HepG2 (cell line): ENCODE results near the gene AFF4. TPM values are rescaled to one million over a fixed set of nuclear protein-coding genes. Genes with fewer than 3 reads are reported as not detected.

Experiments
- JARID2 ChIP-seq: sonication (generic); formaldehyde crosslinking; IDR thresholded peaks from 2 replicates; pipeline ENCODE4 v1.8.1; 2023; ENCODE audit warnings: missing genetic modification reagents, inconsistent platforms; ENCODE audit not compliant: insufficient replicate concordance
- KLF9 ChIP-seq: IDR thresholded peaks from 2 replicates; pipeline ENCODE4 v1.6.1; 2016; ENCODE audit warnings: low read depth
- MAFK ChIP-seq, 2 experiments: IDR thresholded peaks in 1 of 2; conservative IDR thresholded peaks in 1 of 2; 2 replicates each; pipeline ENCODE4 v1.6.1; 2011; ENCODE audit warnings: improper control_type of control experiment in 2 of 2, low read length in 2 of 2
- MEF2D ChIP-seq: sonication (generic); formaldehyde crosslinking; IDR thresholded peaks from 2 replicates; pipeline ENCODE4 v1.5.1; 2020; ENCODE audit warnings: mild to moderate bottlenecking, missing genetic modification reagents
- PRPF4 ChIP-seq: fragments of 200-400 bp; formaldehyde crosslinking; IDR thresholded peaks from 2 replicates; pipeline ENCODE4 v1.6.1; 2016; ENCODE audit warnings: low read length, low read depth; ENCODE audit not compliant: poor library complexity, severe bottlenecking
- ZBTB40 ChIP-seq, 2 experiments: fragments of 450-650 bp in 1 of 2; sonication (generic) in 1 of 2; formaldehyde crosslinking in 1 of 2; IDR thresholded peaks; 2 replicates each; pipeline versions ENCODE4 v1.6.1 to v1.8.0; 2016 to 2022; ENCODE audit warnings: antibody characterized with exemption in 1 of 2, mild to moderate bottlenecking in 1 of 2, missing genetic modification reagents in 1 of 2
- ZNF451 ChIP-seq: sonication (generic); formaldehyde crosslinking; IDR thresholded peaks from 2 replicates; pipeline ENCODE4 v1.5.0; 2020; ENCODE audit warnings: mild to moderate bottlenecking, missing genetic modification reagents
- ZNF510 ChIP-seq: sonication (generic); formaldehyde crosslinking; IDR thresholded peaks from 2 replicates; pipeline ENCODE4 v1.4.0; 2020; ENCODE audit warnings: low read depth, mild to moderate bottlenecking, missing genetic modification reagents
- polyA plus RNA-seq, 8 experiments: library from polyadenylated mRNA; depleted of rRNA in 3 of 8; stranded (reverse) in 7 of 8; unstranded in 1 of 8; fragments of >200 nt; fragmentation: Illumina TruSeq in 4 of 8; extraction: Trizol in 4 of 8; gene quantifications; 2 replicates each; pipeline versions ENCODE4 v1.2.1 to v1.2.3, GENCODE V29; 2011 to 2016; ENCODE audit warnings: low read depth in 4 of 8, missing spikeins in 1 of 8, mixed read lengths in 1 of 8; ENCODE audit not compliant: insufficient read depth in 1 of 8
- total RNA-seq, 5 experiments: library from RNA; depleted of rRNA; stranded (reverse); fragments of >200 nt; fragmentation: Illumina TruSeq; extraction: Trizol; gene quantifications; 2 replicates each; pipeline ENCODE4 v1.2.3, GENCODE V29; 2016; ENCODE audit warnings: low read depth in 1 of 5
- TF ChIP-seq, protein P1 (sequence below): sonication (generic); formaldehyde crosslinking; IDR thresholded peaks from 2 replicates; pipeline ENCODE4 v1.4.0; 2020; ENCODE audit warnings: mild to moderate bottlenecking, missing genetic modification reagents, borderline replicate concordance
- TF ChIP-seq, protein P2 (sequence below), 2 experiments: sonication (generic) in 1 of 2; formaldehyde crosslinking in 1 of 2; IDR thresholded peaks; 2 replicates each; pipeline versions ENCODE4 v1.4.0 to v1.6.1; 2016 to 2020; ENCODE audit warnings: borderline replicate concordance in 1 of 2, low read depth in 1 of 2, mild to moderate bottlenecking in 1 of 2, missing genetic modification reagents in 1 of 2

Gene AFF4
- total and polyA plus RNA-seq, 2 of the 13 experiments (the other 11 are each of a cell fraction or from before 2014, with no cell fraction given), result 22.1 to 25.5 TPM

DNA sequence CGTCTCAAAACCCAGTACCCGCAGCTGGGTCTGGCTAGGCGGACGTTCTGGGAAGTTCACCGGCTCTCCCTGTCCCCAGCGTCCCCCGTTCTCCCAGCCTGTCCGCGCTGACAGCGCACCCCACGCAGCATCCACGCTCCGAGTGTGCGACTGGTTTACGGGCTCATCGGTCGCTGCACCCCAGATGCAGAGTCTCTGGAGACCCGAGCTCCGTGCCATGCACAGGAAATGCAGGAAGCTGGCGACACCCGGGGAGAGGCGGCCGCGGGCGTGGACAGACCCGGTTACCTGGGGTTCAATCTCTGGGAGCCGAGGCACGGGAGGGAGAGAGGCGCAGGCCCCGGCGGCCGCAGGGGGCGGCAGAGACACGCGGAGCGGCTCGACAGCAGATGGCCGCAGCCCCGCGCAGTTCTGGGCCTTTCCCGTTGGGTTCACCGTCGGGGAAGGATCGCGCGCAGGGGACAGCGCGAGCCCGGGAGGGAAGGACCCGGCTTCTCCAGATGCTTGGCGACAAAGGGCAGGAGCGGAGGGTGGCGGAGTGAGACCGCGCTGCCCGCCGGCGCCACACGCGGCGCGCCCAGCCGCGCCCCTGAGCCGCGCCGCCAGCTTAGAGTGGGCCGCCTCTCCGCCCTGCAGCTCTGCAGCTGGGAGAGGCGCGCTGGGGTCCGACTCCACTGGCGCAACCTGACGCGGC lies 133.5 kb downstream of the AFF4 start (continued):
- TF ChIP-seq ZBTB40 (IDR thresholded peaks at IDR 0.05) (no peak), ZBTB40 (CRISPR knock-in tag; IDR thresholded peaks at IDR 0.05) (peak; percentile 58; the same call in 1 of the 2 replicates), KLF9 (CRISPR knock-in tag) (no peak), ZNF510 (no peak), JARID2 (CRISPR knock-in tag) (peak; percentile 27), MAFK (conservative IDR thresholded peaks at IDR 0.05 in 1 of 2, IDR thresholded peaks at IDR 0.05 in 1 of 2; ENCODE audit: low read length in 2 of 2) (no peak), PRPF4 (no peak), MEF2D (CRISPR knock-in tag) (no peak), ZNF451 (CRISPR knock-in tag) (0 out of 2 replicates have a peak, but pooled peaks have one; percentile 7)
- TF ChIP-seq, protein P1, sequence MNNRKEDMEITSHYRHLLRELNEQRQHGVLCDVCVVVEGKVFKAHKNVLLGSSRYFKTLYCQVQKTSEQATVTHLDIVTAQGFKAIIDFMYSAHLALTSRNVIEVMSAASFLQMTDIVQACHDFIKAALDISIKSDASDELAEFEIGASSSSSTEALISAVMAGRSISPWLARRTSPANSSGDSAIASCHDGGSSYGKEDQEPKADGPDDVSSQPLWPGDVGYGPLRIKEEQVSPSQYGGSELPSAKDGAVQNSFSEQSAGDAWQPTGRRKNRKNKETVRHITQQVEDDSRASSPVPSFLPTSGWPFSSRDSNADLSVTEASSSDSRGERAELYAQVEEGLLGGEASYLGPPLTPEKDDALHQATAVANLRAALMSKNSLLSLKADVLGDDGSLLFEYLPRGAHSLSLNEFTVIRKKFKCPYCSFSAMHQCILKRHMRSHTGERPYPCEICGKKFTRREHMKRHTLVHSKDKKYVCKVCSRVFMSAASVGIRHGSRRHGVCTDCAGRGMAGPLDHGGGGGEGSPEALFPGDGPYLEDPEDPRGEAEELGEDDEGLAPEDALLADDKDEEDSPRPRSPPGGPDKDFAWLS (CRISPR knock-in tag), result no peak
- TF ChIP-seq, protein P2, sequence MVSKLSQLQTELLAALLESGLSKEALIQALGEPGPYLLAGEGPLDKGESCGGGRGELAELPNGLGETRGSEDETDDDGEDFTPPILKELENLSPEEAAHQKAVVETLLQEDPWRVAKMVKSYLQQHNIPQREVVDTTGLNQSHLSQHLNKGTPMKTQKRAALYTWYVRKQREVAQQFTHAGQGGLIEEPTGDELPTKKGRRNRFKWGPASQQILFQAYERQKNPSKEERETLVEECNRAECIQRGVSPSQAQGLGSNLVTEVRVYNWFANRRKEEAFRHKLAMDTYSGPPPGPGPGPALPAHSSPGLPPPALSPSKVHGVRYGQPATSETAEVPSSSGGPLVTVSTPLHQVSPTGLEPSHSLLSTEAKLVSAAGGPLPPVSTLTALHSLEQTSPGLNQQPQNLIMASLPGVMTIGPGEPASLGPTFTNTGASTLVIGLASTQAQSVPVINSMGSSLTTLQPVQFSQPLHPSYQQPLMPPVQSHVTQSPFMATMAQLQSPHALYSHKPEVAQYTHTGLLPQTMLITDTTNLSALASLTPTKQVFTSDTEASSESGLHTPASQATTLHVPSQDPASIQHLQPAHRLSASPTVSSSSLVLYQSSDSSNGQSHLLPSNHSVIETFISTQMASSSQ (IDR thresholded peaks at IDR 0.05; ENCODE audit: low read depth), result no peak
- TF ChIP-seq, protein P2 (CRISPR knock-in tag; IDR thresholded peaks at IDR 0.05; ENCODE audit: borderline replicate concordance), result no peak
